SJCRH30 (cell line): ENCODE results near the gene CNTNAP3B. TPM values are rescaled to one million over a fixed set of nuclear protein-coding genes. Genes with fewer than 3 reads are reported as not detected.
"Not testable (repeated sequence)": the region's sequence is repeated elsewhere in the genome, so short reads cannot be mapped to it uniquely, and the experiment has no call there.

ENCODE experiments used
- DNase-seq, 2 experiments: peaks; one replicate each; pipeline ENCODE4 v3.0.0-alpha.2; 2015 to 2020
- H3K27ac ChIP-seq: fragments of 250-450 bp; sonication (Bioruptor Pico); 2 replicates; pipeline ENCODE4 v1.5.1; 2020; ENCODE audit warnings: mild to moderate bottlenecking, moderate library complexity
- H3K27me3 ChIP-seq: fragments of 250-450 bp; sonication (Bioruptor Pico); 2 replicates; pipeline ENCODE4 v1.5.1; 2020; ENCODE audit warnings: mild to moderate bottlenecking, moderate library complexity
- H3K36me3 ChIP-seq: fragments of 250-450 bp; sonication (Bioruptor Pico); 2 replicates; pipeline ENCODE4 v1.5.1; 2020; ENCODE audit warnings: mild to moderate bottlenecking, moderate library complexity
- H3K4me1 ChIP-seq: fragments of 250-450 bp; sonication (Bioruptor Pico); 2 replicates; pipeline ENCODE4 v1.5.1; 2020; ENCODE audit warnings: mild to moderate bottlenecking, moderate library complexity
- H3K4me3 ChIP-seq: fragments of 250-450 bp; sonication (Bioruptor Pico); 2 replicates; pipeline ENCODE4 v1.5.1; 2020; ENCODE audit warnings: mild to moderate bottlenecking, moderate library complexity
- H3K9me3 ChIP-seq: fragments of 250-450 bp; sonication (Bioruptor Pico); replicated peaks from 2 replicates; pipeline ENCODE4 v1.5.1; 2020; ENCODE audit warnings: mild to moderate bottlenecking, moderate library complexity
- total RNA-seq: library from RNA; depleted of rRNA; stranded (reverse); fragments of >200 nt; shearing (Covaris generic); gene quantifications from 2 replicates; pipeline ENCODE4 v1.2.3, GENCODE V29; 2014

The CNTNAP3B gene
- total RNA-seq, 1 experiment from 2014 or later, result 1.2 TPM

- not testable (repeated sequence) for H3K27me3 ChIP-seq, H3K36me3 ChIP-seq, DNase-seq, H3K9me3 ChIP-seq, H3K4me3 ChIP-seq, H3K27ac ChIP-seq, H3K4me1 ChIP-seq
Observed at GRCh38 chr9:42020639-42021038, 108.6 kb downstream of the CNTNAP3B start.

GRCh38 chr9:42018220-42018922, 110.9 kb downstream of the CNTNAP3B start:
- H3K36me3 ChIP-seq, DNase-seq: not testable (repeated sequence)

GRCh38 chr9:42014317-42014716, 114.9 kb downstream of the CNTNAP3B start:
- not testable (repeated sequence) for H3K36me3 ChIP-seq, H3K4me3 ChIP-seq, H3K4me1 ChIP-seq, H3K27me3 ChIP-seq, H3K27ac ChIP-seq, DNase-seq, H3K9me3 ChIP-seq

More at GRCh38 chr9:42018220-42018922, 110.9 kb downstream of the CNTNAP3B start:
- not testable (repeated sequence) for H3K9me3 ChIP-seq, H3K4me1 ChIP-seq, H3K27me3 ChIP-seq, H3K4me3 ChIP-seq, H3K27ac ChIP-seq

GRCh38 chr9:41991607-41992006, 137.6 kb downstream of the CNTNAP3B start:
- not testable (repeated sequence) for H3K27ac ChIP-seq, H3K9me3 ChIP-seq, H3K4me3 ChIP-seq, H3K4me1 ChIP-seq, H3K36me3 ChIP-seq, DNase-seq, H3K27me3 ChIP-seq

- H3K4me3 ChIP-seq, H3K27ac ChIP-seq, H3K9me3 ChIP-seq, H3K4me1 ChIP-seq, DNase-seq, H3K36me3 ChIP-seq, H3K27me3 ChIP-seq: not testable (repeated sequence)
Observed at GRCh38 chr9:41980271-41980670, 149.0 kb downstream of the CNTNAP3B start.

GRCh38 chr9:41977965-41978600, 151.1 kb downstream of the CNTNAP3B start:
- H3K27ac ChIP-seq, H3K4me1 ChIP-seq, DNase-seq, H3K27me3 ChIP-seq, H3K4me3 ChIP-seq, H3K9me3 ChIP-seq, H3K36me3 ChIP-seq: not testable (repeated sequence)

GRCh38 chr9:41974906-41975305, 154.3 kb downstream of the CNTNAP3B start:
- not testable (repeated sequence) for H3K36me3 ChIP-seq, H3K9me3 ChIP-seq, H3K4me1 ChIP-seq, H3K27me3 ChIP-seq, H3K4me3 ChIP-seq, DNase-seq, H3K27ac ChIP-seq

GRCh38 chr9:41953007-41953406, 176.2 kb downstream of the CNTNAP3B start:
- H3K27me3 ChIP-seq, DNase-seq, H3K27ac ChIP-seq: not testable (repeated sequence)

GRCh38 chr9:41941738-41942137, 187.5 kb downstream of the CNTNAP3B start:
- H3K27me3 ChIP-seq, H3K4me1 ChIP-seq, H3K27ac ChIP-seq, DNase-seq, H3K9me3 ChIP-seq, H3K4me3 ChIP-seq, H3K36me3 ChIP-seq: not testable (repeated sequence)

More at GRCh38 chr9:41953007-41953406, 176.2 kb downstream of the CNTNAP3B start:
- not testable (repeated sequence) for H3K4me3 ChIP-seq, H3K9me3 ChIP-seq, H3K4me1 ChIP-seq, H3K36me3 ChIP-seq

- H3K4me1 ChIP-seq, DNase-seq, H3K27ac ChIP-seq, H3K4me3 ChIP-seq, H3K9me3 ChIP-seq, H3K27me3 ChIP-seq, H3K36me3 ChIP-seq: not testable (repeated sequence)
Observed at GRCh38 chr9:41938143-41938542, 191.1 kb downstream of the CNTNAP3B start.

- H3K27me3 ChIP-seq, H3K4me1 ChIP-seq, H3K4me3 ChIP-seq, H3K36me3 ChIP-seq, H3K9me3 ChIP-seq, DNase-seq, H3K27ac ChIP-seq: not testable (repeated sequence)
Observed at GRCh38 chr9:41935727-41936126, 193.5 kb downstream of the CNTNAP3B start.

- not testable (repeated sequence) for H3K36me3 ChIP-seq, H3K9me3 ChIP-seq, H3K4me1 ChIP-seq, H3K27me3 ChIP-seq, H3K4me3 ChIP-seq, DNase-seq, H3K27ac ChIP-seq
Observed at GRCh38 chr9:41929172-41929571, 200.1 kb downstream of the CNTNAP3B start.

GRCh38 chr9:41917374-41917773, 211.9 kb downstream of the CNTNAP3B start:
- not testable (repeated sequence) for H3K4me3 ChIP-seq, DNase-seq, H3K27me3 ChIP-seq, H3K4me1 ChIP-seq, H3K36me3 ChIP-seq, H3K27ac ChIP-seq, H3K9me3 ChIP-seq

- DNase-seq, result not testable (repeated sequence)
Observed at GRCh38 chr9:41905488-41905887, 223.7 kb downstream of the CNTNAP3B start.

GRCh38 chr9:41902762-41903161, 226.5 kb downstream of the CNTNAP3B start:
- H3K36me3 ChIP-seq, H3K27me3 ChIP-seq, H3K4me3 ChIP-seq, DNase-seq, H3K27ac ChIP-seq, H3K4me1 ChIP-seq, H3K9me3 ChIP-seq: not testable (repeated sequence)

More at GRCh38 chr9:41905488-41905887, 223.7 kb downstream of the CNTNAP3B start:
- H3K36me3 ChIP-seq, H3K9me3 ChIP-seq, H3K27me3 ChIP-seq, H3K4me1 ChIP-seq, H3K27ac ChIP-seq, H3K4me3 ChIP-seq: not testable (repeated sequence)
